A204.1 (cell line): ENCODE measurements around the gene ARHGAP24.
"Not testable (repeated sequence)": the region's sequence is repeated elsewhere in the genome, so short reads cannot be mapped to it uniquely, and the experiment has no call there.

ENCODE experiments used
- FAIRE-seq: peaks from 2 replicates; lab custom pipeline; 2012; peaks lifted over from hg19 to GRCh38; lab: Jason Lieb, UNC

ARHGAP24 gene

DNA sequence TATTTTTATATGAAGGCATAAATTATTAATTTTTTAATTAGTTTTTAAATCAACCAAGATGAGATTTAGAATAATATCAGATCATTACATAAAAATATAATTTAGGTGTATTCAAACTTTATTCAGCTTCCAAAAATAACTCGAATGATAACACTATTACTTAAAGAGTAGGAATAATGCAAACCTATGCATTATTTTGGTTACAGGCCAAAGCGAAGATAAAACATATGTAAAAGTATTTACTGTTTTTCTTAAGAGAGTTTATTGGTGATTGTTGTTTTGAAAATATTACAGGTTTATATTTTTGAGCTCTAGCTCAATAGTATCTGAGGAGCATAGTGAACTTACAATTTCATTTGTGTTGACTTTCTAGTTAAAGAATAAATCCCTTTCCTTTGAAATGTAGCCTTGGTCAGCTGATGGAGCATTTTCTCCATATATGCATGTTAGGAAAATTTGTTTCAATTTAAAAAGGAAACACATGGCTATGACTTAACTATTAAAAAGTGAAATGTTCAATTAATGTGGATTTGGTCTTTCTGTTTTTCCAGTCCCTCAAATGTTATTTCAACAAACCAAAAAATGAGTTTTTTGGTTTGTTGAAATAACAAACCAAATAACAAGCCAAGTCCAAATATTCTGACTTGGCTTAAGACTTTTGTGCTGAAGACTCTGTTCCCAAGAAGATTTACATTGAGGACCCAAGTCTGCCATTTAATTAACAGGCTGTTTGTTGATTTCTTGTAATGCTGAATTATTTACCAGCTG lies 346.9 kb downstream of the ARHGAP24 start:
- no peak for FAIRE-seq

DNA sequence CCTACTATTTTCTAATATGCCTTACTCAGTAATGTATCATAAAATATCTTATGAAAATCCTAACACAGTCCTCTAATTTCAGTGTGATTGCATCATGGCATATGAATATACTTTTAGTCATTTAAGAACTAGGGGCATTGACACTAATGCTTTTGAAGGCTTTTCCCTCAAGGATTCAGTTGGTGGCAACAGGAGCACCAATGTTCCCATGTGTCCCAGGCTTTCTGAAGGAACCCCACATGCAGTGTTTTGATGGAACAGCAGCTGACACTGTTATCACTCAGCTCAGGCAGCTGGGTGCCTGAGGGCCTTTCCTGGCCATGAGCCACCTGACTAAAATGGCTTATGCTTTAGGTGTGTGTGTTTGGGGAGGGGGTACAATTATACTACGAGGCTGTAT lies 348.3 kb downstream of the ARHGAP24 start:
- FAIRE-seq: no peak

DNA sequence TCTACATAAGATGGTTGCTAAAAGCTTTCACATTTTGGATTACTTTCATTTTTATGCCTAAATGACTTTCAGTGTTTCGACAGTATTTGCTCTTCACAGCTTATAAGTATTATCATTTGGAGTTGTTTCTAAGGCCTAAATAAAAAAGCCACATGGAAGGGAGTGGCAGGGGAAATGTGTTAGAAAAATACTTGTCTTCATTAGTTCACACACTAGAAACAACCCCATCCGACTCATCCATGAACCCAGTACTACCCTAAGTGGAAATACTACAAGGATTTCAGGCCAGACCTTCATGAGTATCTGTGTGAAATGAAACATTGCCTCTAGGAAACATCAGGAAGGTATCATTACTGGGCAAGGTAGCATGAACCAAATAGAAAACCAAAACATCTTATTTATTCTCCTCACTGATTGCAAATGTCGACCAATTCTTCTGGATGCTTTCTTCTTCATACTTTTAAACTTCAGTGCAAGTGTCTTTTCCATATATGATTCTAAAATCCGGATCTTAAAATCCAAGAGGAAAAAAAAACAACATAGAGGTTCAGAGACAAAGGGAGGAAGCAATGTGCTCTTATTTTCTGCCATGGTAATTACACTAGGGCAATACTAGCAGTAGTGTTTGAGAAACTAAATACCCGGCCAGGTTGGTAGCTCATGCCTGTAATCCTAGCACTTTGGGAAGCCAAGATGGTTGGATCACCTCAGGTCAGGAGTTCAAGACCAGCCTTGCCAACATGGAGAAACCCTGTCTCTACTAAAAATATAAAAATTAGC lies 349.4 kb downstream of the ARHGAP24 start:
- FAIRE-seq: no peak

DNA sequence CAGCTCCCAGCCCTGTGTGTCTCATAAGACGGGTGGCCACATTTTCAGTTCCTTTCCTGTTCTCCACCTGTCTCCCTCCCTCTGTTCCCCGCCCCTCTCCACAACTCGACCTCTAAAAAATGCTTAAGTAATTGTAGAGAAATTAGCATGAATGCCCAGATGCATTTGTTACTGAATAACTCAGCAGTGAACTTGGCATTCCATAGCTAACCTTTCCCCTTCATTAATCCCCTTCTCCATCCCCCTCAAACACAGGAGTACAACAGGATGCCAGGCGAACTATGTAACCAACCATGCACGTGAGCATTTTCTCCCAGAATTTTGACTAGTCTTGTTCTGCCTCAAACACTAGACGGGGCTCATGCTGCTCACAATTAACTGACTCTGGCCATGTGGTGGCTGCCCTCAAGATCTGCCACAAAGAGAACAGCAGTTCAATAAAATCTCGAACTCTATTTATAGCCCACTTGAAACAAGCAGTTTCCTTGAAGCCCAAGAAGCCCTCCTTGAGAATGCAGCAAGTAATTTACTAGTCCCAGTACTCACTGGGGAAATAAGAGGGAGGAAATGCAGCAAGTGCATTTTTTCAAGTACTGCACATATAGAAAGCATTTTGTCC lies 351.2 kb downstream of the ARHGAP24 start:
- FAIRE-seq: no peak

DNA sequence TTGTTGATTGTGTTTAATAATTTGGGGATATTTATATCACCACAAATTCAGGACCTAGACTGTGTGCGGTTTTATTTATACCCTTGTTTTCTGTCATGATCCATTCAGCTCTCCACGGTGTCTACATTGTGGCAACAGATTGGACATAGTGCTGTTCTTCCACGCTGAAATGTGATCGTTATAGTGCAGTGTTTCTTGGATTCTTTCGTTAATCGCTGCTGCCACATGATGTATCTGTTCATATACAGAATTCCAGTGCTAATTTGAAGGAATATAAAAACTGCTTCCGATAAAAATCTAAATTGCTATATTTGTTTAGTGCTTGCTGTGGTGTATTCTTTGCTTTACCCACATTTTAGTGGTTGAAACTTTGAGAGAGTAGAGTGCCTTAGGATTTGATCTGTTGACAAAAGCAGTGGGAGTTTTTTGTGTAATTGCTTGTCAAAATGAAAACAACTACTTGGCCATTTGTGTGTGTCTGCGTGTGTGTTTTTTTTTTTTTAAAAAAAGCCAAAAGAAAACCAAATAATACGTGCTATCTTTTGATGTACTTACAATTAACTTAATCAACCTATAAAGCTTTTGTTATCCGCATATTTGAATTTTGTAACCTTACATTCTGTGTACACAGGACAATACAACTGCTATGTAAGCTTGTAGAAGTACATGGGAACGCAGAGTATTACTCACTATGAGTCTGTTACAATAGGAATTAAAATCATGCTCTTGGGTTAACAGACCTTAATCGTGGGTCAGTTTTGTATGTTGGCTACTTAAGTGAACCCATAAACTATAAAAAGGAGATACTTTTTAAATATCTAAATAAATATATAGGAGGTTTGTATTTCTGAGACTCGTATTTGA lies 353.3 kb downstream of the ARHGAP24 start:
- FAIRE-seq: no peak

DNA sequence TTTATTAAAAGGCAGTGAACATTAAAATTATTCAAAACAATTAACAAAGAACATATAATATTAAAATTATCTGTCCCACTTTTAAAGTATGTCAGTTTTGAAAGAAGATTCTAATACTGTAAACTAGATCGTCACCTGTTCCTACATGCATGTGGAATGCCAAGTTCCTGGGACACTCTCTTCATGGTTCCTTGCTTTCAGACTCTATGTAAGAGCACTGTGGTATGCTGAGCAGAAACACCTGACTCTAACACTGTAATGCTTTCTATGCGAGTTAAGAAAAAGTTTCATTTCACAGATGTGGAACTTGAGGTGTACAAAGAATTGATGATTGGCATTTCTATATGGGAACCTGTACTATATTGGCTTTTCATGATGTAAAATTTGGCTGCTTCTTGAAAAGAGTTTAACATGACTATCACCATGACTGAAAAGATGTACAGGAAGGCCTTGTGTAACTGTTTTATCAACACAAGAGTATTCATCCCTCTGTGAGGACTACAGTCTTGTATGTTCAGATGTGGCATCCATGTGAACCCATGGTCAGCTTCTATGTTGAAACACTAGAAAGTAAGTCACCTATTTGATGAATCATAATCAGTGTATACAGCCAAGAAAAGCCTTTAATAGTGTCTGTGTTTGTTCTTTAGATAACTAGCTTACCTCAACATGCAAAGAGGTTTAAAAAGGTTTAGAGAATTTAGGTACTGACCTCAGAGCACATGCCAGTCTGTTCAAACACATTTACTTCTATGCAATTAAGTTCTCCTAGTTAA lies 354.5 kb downstream of the ARHGAP24 start:
- FAIRE-seq: no peak

DNA sequence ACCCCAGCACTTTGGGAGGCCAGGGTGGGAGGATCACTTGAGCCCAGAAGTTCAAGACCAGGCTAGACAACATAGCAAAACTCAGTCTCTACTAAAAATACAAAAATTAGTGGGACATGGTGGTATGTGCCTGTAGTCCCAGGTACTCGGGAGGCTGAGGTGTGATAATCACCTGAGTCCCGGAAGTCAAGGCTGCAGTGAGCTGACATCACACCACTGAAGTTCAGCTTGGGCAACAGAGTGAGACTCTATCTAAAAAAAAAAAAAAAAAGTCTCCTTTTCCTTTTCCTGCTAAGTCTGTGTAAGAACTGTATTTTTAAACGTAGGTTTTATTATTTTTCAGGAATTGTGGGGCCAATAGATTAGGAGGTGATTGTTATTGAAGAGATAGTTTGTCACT lies 356.7 kb downstream of the ARHGAP24 start:
- no peak for FAIRE-seq

DNA sequence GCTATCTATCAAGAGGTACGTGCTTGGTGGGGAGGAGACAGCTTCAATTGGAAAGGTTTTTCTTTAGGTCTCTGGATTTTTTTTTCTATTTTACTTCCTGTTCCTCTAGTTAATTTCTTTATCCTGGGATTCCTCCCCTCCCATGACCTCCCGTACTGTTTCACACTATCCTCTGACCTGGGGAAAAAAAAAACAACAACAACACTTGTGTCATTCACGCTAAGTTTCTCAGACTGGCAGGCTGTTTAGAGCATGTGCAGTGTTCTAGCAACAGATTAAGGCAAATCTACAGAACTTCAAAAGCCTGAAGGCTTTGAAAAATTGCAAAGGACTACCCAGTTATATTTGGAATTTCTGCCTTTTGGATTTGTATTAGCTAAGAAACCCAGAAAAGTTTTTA lies 358.4 kb downstream of the ARHGAP24 start:
- FAIRE-seq: no peak

DNA sequence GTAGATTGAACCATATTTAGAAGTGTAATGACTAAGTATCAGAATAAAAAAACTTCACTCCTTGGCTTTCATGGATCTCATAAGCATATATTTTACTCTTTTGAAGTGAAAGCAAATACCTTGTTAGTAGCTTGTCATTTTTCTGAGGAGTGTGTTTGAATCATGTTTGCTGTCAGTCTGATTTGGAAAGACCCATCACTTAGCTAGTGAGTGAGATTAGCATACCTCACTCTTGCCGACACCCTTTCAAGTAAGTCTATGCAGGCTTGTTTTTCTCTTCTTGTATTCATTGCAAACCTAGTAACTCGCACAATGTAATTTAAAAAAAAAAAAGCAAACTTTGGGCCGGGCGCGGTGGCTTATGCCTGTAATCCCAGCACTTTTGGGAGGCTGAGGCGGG lies 360.0 kb downstream of the ARHGAP24 start:
- FAIRE-seq: no peak

DNA sequence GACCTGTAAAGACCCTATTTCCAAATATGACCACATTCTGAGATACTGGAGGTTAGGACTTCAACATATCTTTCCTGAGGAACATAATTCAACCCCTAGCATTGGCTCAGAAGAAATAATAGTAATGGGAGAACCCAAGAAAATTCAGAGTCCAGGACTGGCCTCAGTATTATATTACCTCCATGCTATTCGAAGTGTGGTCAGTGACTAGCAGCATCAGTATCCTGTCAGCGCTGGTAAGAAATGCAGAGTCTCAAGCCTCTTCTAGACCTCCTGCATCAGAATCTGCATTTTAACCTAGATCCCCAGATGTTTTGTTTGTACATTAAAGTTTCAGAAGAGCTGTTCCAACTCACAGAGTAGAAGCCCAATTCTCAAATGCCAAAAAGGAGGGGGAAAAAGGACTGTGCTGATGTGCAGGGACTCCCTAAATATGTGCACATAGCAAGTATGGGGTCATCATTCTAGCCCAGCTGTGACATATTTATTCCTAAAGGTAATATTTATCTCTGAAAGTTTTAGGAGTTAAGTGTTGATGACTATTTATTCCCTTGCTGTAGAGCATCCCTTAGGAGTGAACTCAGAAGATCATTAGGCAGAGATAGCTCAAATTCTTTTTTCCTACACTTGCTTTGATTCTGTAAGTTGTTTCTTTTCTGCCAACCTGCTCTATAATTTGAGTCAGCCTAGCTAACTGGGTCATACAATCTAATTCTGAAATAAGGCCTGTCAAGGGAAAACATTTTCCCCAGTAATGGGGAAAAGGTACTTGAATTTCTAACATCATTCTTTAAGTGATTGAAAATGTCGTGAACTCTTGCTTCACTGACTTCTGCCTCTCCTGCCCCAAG lies 361.9 kb downstream of the ARHGAP24 start:
- FAIRE-seq: no peak

DNA sequence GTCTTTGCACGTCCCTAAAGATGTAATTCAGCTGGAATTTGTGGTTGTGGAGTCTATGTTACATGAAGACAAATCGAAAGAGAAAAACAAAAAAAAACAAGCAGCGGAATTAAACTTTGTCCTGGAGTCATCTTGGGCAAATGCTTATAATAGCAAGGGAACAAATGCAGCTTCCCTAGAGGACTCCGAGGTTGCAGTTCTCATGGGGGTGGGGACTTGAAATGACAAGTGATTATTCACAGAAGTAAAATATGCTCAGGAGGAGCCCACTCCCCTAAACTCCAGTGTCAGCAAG lies 362.4 kb downstream of the ARHGAP24 start:
- FAIRE-seq: no peak

DNA sequence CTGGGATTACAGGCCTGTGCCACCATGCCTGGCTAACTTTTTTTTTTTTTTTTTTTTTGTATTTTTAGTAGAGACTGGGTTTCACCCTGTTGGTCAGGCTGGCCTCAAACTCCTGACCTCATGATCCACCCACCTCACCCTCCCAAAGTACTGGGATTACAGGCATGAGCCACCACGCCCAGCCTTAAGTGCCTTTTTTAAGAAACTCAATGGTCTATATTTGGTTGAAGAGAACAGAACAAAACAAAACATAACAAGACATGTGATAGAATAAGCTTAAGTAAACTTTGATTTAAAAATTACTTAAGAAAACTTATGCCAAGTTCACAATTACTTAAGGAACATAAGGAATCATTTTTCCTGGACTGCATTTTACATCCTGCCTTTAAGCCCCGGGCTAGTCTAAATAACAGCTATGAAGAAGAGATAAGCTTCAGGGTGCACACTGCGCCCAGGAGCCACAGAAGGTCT lies 365.1 kb downstream of the ARHGAP24 start:
- not testable (repeated sequence) for FAIRE-seq

DNA sequence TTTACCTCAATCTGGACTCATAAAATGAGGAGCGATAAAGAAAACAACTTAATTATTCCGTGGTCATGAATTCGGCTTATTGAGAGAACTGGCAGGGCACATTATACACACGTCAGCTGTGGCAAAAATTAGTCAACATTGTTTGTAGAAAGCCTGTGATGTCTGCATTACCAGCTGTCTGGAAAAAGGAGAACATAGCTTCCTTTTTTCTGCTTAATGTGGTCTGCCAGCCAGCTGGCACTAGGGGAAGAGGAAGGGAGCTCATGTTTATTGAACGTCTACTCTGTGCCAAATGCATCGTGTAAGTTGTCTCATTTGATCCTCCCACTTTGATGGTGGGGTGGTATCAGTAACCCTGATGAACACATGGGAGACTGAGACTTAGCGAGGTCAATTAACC lies 367.6 kb downstream of the ARHGAP24 start:
- no peak for FAIRE-seq

DNA sequence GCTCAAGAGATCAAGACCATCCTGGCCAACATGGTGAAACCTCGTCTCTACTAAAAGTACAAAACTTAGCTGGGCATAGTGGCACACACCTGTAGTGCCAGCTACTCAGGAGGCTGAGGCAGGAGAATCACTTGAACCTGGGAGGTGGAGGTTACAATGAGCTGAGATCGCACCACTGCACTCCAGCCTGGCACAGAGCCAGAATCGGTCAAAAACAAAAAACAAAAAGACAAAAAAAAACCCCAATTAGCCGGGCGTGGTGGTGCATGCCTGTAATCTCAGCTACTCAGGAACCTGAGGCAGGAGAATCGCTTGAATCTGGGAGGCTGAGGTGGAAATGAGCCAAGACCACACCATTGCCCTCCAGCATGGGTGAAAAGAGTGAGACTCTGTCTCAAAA lies 378.8 kb downstream of the ARHGAP24 start:
- not testable (repeated sequence) for FAIRE-seq

DNA sequence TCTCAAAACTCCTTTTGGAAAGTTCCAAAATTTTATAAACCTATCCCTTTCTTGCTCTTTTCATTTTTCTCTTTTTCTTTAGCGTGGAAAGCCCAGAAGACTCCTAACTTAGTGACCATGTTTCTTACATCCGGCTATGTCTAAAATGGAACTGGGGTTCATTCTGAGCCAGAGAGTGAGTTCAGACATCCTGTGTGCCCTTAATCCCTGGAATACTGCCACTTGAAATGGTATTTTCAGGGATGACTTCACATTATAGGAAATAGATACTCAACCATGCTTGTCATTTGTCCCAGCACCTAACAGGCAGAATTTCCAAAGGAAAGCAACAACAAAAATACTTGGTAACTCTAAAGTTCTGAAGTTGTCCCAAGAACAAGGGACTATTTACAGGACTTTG lies 379.6 kb downstream of the ARHGAP24 start:
- FAIRE-seq: no peak

DNA sequence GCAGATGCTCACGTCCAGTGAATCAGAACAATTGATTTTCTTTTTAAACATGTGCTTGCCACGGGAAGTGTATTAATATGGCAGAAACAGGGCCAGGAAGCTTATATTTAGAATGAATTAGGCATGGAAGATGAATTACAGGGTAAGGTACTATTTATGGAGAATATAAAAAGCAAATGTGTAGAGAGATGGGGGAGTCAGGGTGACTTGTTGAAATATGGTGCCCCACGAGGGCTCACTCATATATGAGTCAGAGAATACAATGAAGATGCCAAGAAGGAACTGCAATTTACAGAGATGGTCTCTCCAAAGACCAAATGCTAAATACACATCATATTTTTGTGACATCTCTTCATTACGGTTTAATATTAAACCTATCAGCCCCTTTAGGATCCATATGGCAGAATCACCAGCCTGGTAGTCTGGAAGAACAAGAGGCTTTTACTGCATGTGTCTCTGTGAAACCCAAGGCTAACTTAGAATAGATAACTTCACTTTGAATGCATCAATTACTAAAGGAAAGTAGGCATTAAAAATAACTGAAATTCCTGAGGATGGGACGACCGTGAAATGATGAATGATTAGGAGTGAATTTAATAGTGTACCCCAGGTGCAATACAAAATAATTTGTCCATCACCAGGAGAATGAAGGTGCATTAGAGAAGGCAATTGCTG lies 385.3 kb downstream of the ARHGAP24 start:
- FAIRE-seq: no peak

DNA sequence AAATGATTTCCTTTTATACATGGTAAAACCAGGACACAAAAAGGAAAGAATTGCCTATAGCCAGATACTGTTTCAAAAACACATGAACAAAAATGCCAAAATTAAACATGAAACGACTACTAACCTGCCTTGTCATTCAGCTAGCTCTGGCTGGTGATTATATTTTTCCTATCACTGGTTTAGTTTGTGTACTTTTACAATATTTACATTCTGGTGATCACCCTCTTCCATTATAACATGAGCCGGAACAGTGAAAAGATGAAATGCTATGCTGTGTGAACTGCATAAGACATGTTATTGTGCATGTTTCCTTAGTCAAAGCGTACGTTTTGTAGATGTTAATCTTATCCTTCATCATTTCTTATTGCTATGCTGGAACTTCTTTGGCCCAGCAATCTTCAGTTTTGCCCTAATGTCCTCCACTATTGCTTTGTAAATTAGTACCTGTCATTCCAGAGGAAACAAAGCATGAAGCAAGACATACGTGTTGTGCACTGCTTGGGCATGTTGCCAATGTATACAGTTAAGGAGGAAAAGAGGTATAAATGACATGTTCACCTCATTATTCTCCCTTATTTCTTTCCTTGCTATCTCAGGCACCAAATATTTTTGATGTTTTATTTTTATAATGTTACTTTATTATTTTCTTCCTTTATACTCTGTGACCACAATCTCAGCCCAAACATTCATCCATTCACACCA lies 386.3 kb downstream of the ARHGAP24 start:
- FAIRE-seq: no peak

DNA sequence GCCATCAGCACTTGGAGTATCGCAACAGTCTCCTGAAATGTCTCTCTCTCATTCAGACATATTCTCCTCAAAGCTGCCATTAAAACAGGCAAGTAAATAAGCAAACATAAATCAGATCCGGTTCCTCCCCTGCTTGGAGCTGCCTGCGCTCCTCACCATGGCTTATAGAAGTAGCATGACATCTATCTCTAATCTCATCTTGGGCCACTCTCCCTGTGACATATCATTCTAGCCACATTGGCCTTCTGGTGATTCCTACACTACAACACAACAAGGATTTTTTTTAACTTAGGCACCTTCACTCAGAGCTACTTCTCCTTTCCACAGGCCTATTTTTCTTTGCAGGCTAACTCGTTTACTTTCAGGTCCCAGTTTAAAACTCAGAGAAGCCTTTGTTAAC lies 387.9 kb downstream of the ARHGAP24 start:
- FAIRE-seq: no peak
